Measurements from ENCODE around the gene ZCCHC13.

ZCCHC13 gene

GRCh38 chrX:74324131-74324530, 20.2 kb downstream of the ZCCHC13 start:
- no peak for ATAC-seq
- TF ChIP-seq OSR1 (CRISPR knock-in tag; IDR thresholded peaks at IDR 0.05), result no peak
- TF ChIP-seq BACH2 (CRISPR knock-in tag; IDR thresholded peaks at IDR 0.05; ENCODE audit: borderline replicate concordance), result no peak
- no peak for TF ChIP-seq CSDC2 (CRISPR knock-in tag; IDR thresholded peaks at IDR 0.05)
- TF ChIP-seq TCF4 (CRISPR knock-in tag; IDR thresholded peaks at IDR 0.05; ENCODE audit: borderline replicate concordance), result no peak
- TF ChIP-seq ZNF8 (CRISPR knock-in tag; IDR thresholded peaks at IDR 0.05), result no peak
- no peak for TF ChIP-seq TOX (CRISPR knock-in tag; IDR thresholded peaks at IDR 0.05; ENCODE audit: borderline replicate concordance)
- no peak for TF ChIP-seq PPARA (CRISPR knock-in tag; IDR thresholded peaks at IDR 0.05; ENCODE audit: borderline replicate concordance)
- TF ChIP-seq ZNF565 (CRISPR knock-in tag; conservative IDR thresholded peaks at IDR 0.05; ENCODE audit: low read depth), result no peak
- TF ChIP-seq ZFP30 (CRISPR knock-in tag; IDR thresholded peaks at IDR 0.05), result no peak
- no peak for TF ChIP-seq ZFP3 (CRISPR knock-in tag; IDR thresholded peaks at IDR 0.05)

GRCh38 chrX:74325130-74326059, 21.4 kb downstream of the ZCCHC13 start:
- no peak for TF ChIP-seq ZNF565 (CRISPR knock-in tag; conservative IDR thresholded peaks at IDR 0.05; ENCODE audit: low read depth)
- TF ChIP-seq CREB5 (CRISPR knock-in tag; IDR thresholded peaks at IDR 0.05; ENCODE audit: low read depth), result no peak
- no peak for TF ChIP-seq ZNF70 (CRISPR knock-in tag; IDR thresholded peaks at IDR 0.05)
- no peak for TF ChIP-seq ESRRG (CRISPR knock-in tag; IDR thresholded peaks at IDR 0.05)
- TF ChIP-seq, protein P1, sequence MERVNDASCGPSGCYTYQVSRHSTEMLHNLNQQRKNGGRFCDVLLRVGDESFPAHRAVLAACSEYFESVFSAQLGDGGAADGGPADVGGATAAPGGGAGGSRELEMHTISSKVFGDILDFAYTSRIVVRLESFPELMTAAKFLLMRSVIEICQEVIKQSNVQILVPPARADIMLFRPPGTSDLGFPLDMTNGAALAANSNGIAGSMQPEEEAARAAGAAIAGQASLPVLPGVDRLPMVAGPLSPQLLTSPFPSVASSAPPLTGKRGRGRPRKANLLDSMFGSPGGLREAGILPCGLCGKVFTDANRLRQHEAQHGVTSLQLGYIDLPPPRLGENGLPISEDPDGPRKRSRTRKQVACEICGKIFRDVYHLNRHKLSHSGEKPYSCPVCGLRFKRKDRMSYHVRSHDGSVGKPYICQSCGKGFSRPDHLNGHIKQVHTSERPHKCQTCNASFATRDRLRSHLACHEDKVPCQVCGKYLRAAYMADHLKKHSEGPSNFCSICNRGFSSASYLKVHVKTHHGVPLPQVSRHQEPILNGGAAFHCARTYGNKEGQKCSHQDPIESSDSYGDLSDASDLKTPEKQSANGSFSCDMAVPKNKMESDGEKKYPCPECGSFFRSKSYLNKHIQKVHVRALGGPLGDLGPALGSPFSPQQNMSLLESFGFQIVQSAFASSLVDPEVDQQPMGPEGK (CRISPR knock-in tag; IDR thresholded peaks at IDR 0.05; ENCODE audit: borderline replicate concordance), result no peak
- TF ChIP-seq BACH2 (CRISPR knock-in tag; IDR thresholded peaks at IDR 0.05; ENCODE audit: borderline replicate concordance), result no peak
- no peak for TF ChIP-seq ARNTL (CRISPR knock-in tag; IDR thresholded peaks at IDR 0.05; ENCODE audit: borderline replicate concordance, low read depth)
- TF ChIP-seq GLIS3 (CRISPR knock-in tag; IDR thresholded peaks at IDR 0.05), result no peak
- no peak for TF ChIP-seq PPARA (CRISPR knock-in tag; IDR thresholded peaks at IDR 0.05; ENCODE audit: borderline replicate concordance)
- no peak for TF ChIP-seq ZC3H10 (CRISPR knock-in tag; IDR thresholded peaks at IDR 0.05)
- TF ChIP-seq TOX (CRISPR knock-in tag; IDR thresholded peaks at IDR 0.05; ENCODE audit: borderline replicate concordance), result no peak
- TF ChIP-seq ISL1 (CRISPR knock-in tag; IDR thresholded peaks at IDR 0.05), result no peak
- TF ChIP-seq TCF4 (CRISPR knock-in tag; IDR thresholded peaks at IDR 0.05; ENCODE audit: borderline replicate concordance), result no peak
- TF ChIP-seq, protein P2, sequence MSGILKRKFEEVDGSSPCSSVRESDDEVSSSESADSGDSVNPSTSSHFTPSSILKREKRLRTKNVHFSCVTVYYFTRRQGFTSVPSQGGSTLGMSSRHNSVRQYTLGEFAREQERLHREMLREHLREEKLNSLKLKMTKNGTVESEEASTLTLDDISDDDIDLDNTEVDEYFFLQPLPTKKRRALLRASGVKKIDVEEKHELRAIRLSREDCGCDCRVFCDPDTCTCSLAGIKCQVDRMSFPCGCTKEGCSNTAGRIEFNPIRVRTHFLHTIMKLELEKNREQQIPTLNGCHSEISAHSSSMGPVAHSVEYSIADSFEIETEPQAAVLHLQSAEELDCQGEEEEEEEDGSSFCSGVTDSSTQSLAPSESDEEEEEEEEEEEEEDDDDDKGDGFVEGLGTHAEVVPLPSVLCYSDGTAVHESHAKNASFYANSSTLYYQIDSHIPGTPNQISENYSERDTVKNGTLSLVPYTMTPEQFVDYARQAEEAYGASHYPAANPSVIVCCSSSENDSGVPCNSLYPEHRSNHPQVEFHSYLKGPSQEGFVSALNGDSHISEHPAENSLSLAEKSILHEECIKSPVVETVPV (CRISPR knock-in tag; IDR thresholded peaks at IDR 0.05), result no peak
- TF ChIP-seq OSR1 (CRISPR knock-in tag; IDR thresholded peaks at IDR 0.05), result no peak
- TF ChIP-seq RARB (CRISPR knock-in tag; IDR thresholded peaks at IDR 0.05), result no peak
- TF ChIP-seq CSDC2 (CRISPR knock-in tag; IDR thresholded peaks at IDR 0.05), result no peak
- TF ChIP-seq, protein P3, sequence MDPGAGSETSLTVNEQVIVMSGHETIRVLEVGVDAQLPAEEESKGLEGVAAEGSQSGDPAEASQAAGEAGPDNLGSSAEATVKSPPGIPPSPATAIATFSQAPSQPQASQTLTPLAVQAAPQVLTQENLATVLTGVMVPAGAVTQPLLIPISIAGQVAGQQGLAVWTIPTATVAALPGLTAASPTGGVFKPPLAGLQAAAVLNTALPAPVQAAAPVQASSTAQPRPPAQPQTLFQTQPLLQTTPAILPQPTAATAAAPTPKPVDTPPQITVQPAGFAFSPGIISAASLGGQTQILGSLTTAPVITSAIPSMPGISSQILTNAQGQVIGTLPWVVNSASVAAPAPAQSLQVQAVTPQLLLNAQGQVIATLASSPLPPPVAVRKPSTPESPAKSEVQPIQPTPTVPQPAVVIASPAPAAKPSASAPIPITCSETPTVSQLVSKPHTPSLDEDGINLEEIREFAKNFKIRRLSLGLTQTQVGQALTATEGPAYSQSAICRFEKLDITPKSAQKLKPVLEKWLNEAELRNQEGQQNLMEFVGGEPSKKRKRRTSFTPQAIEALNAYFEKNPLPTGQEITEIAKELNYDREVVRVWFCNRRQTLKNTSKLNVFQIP (CRISPR knock-in tag; IDR thresholded peaks at IDR 0.05; ENCODE audit: borderline replicate concordance, low read depth), result no peak
- TF ChIP-seq SNAI2 (CRISPR knock-in tag; IDR thresholded peaks at IDR 0.05), result no peak
- TF ChIP-seq, protein P4, sequence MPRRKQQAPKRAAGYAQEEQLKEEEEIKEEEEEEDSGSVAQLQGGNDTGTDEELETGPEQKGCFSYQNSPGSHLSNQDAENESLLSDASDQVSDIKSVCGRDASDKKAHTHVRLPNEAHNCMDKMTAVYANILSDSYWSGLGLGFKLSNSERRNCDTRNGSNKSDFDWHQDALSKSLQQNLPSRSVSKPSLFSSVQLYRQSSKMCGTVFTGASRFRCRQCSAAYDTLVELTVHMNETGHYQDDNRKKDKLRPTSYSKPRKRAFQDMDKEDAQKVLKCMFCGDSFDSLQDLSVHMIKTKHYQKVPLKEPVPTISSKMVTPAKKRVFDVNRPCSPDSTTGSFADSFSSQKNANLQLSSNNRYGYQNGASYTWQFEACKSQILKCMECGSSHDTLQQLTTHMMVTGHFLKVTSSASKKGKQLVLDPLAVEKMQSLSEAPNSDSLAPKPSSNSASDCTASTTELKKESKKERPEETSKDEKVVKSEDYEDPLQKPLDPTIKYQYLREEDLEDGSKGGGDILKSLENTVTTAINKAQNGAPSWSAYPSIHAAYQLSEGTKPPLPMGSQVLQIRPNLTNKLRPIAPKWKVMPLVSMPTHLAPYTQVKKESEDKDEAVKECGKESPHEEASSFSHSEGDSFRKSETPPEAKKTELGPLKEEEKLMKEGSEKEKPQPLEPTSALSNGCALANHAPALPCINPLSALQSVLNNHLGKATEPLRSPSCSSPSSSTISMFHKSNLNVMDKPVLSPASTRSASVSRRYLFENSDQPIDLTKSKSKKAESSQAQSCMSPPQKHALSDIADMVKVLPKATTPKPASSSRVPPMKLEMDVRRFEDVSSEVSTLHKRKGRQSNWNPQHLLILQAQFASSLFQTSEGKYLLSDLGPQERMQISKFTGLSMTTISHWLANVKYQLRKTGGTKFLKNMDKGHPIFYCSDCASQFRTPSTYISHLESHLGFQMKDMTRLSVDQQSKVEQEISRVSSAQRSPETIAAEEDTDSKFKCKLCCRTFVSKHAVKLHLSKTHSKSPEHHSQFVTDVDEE (CRISPR knock-in tag; IDR thresholded peaks at IDR 0.05), result no peak
- no peak; the same call in 2 of the 3 replicates for ATAC-seq

Measured in SK-N-SH treated with all-trans-retinoic acid at 6 μM for 48 hours (cell line).